ENCODE results near the gene EBF4. TPM values are rescaled to one million over a fixed set of nuclear protein-coding genes. Genes with fewer than 3 reads are reported as not detected.
A peak's percentile ranks its signal among the peaks of the same experiment; 100 is the strongest.

The EBF4 gene
- total RNA-seq (ENCODE audit: unreplicated experiment) = 5.9 TPM
- long read RNA-seq, partial matches to known transcripts = 1 of 1 reads
- long read RNA-seq, other reads (novel, unspliced or antisense) = 0 of 1 reads

DNA sequence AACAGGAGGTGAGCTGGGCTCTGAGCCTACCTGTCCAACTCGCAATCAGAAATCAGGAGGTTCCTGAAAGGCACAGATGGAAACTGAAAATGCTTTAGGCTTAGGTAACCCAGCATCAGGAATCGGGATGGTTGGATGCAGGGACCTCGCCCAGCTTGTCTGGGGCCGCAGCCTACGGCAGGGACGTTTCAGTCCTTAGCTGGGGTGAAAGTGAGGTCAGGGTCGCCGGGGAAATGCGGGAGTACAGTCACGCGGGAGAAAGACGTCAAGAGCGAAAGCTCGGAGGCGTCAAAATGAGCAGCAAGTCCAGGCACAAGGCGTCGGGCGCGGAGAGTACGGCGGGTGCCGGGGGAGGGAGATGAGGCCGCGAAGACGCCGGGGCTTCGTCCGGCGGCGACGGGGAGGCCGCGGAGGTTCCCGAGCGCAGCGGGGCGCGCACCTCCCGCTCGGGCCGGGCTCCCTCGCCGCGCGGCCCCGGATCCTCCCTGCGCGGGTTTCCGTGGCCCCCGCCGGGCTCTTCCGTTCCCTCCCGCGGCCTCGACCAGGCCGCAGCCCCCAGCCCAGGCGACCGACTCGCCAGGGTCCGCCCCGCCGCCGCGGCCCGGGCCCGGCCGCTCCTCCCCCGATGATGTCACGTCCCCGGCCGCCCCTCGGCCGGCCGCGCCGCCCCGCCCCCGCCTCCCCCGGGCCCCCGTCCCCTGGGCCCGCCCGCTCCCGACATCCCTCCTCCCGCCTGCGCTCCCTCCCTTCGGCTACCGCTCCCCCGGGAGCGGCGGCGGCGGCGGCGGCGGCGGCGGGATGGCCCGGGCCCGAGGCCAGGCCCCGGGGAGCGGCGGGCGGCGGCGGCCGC is at the start of gene EBF4:
EBF4 (plus strand) TSS at position 745 of the 850 bp plus-strand sequence. CDS start 866 bp downstream, outside the sequence.
- Mint-ChIP-seq H3K4me3 (ENCODE audit: unreplicated experiment) (peak within 1 kb of the TSS; percentile 95), H3K9me3 (ENCODE audit: unreplicated experiment) (no peaks in the 10 kb centered on the region), H3K27ac (ENCODE audit: unreplicated experiment) (peak within 1 kb of the TSS; percentile 58), H3K4me1 (ENCODE audit: unreplicated experiment) (peaks cover 23% of the 10 kb centered on the region), H3K27me3 (ENCODE audit: unreplicated experiment) (peaks cover 41% of the 10 kb centered on the region), H3K36me3 (ENCODE audit: low read depth, unreplicated experiment) (peaks cover 19% of the 10 kb centered on the region)
- no peak for TF ChIP-seq CTCF (IDR thresholded peaks at IDR 0.05; ENCODE audit: unreplicated experiment)
- DNase-seq (ENCODE audit: low spot score) = no peak

GRCh38 chr20:2643708-2644107 is 48.9 kb upstream of the EBF4 start:
- Mint-ChIP-seq H3K4me3 (ENCODE audit: unreplicated experiment) (no peak overlapping the region), H3K36me3 (ENCODE audit: low read depth, unreplicated experiment) (no peaks in the 10 kb centered on the region), H3K27ac (ENCODE audit: unreplicated experiment) (no peak overlapping the region), H3K9me3 (ENCODE audit: unreplicated experiment) (no peaks in the 10 kb centered on the region), H3K27me3 (ENCODE audit: unreplicated experiment) (peaks cover 3% of the 10 kb centered on the region), H3K4me1 (ENCODE audit: unreplicated experiment) (no peaks in the 10 kb centered on the region)
- no peak for TF ChIP-seq CTCF (IDR thresholded peaks at IDR 0.05; ENCODE audit: unreplicated experiment)
- DNase-seq (ENCODE audit: low spot score) = no peak

DNA sequence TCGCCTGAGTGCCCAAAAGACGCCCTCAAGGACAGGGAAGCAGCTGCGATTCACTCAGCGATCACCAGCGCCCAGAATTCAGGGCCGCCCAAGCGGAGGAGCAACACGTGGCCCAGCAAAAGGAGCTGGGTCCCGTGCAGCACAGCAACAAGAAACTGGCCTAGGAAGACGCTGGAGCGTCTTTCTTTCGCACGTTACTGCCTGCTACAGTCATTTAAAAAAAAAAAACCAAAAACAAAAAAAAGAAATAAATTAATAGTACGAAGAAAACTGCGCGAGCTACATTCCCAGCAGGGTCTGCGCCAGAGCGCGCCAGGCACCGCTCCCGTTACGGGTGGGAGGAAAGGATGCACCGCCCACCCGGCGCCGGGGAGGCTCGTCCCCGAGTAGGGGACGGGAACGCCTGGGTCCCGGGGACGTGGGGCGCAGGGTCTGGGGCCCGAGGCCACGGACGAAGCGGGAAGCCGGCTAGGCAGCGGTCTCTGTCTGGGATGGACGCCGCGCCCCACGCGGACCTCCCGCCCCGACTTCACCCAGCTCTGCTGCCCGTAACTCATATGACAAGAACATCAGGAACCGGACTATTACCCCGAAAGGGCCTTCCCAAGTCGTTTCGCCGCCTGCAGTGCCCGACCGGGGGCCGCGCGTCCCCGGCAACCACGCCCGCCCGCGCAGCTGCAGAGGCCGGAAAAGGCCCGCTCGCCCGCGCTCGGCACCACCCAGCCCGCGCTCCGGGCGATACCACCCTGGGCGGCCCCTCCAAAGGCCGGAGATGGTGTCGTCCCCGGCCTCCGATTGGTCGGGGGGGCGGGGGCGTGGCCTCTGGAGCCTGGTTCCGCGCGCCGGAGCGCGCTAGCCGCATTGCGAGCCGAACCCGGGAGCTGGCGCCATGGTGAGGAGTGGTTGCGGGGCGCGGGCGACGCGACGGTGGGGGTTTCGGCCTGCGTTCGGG is 40.5 kb upstream of the EBF4 start, which contains the start of gene NOP56:
NOP56 (plus strand) TSS at position 861 of the 952 bp plus-strand sequence; CDS start at position 890, 29 bp downstream.
- H3K4me1 Mint-ChIP-seq (ENCODE audit: unreplicated experiment) = peaks cover 16% of the 10 kb centered on the region
- no peaks in the 10 kb centered on the region for H3K9me3 Mint-ChIP-seq (ENCODE audit: unreplicated experiment)
- no peak within 1 kb of the TSS for H3K27ac Mint-ChIP-seq (ENCODE audit: unreplicated experiment)
- TF ChIP-seq CTCF (IDR thresholded peaks at IDR 0.05; ENCODE audit: unreplicated experiment) = no peak
- DNase-seq (ENCODE audit: low spot score) = peak; percentile 97
- peak within 1 kb of the TSS; percentile 93 for H3K4me3 Mint-ChIP-seq (ENCODE audit: unreplicated experiment)
- peaks cover 7% of the 10 kb centered on the region for H3K27me3 Mint-ChIP-seq (ENCODE audit: unreplicated experiment)
- H3K36me3 Mint-ChIP-seq (ENCODE audit: low read depth, unreplicated experiment) = peaks cover 26% of the 10 kb centered on the region

DNA sequence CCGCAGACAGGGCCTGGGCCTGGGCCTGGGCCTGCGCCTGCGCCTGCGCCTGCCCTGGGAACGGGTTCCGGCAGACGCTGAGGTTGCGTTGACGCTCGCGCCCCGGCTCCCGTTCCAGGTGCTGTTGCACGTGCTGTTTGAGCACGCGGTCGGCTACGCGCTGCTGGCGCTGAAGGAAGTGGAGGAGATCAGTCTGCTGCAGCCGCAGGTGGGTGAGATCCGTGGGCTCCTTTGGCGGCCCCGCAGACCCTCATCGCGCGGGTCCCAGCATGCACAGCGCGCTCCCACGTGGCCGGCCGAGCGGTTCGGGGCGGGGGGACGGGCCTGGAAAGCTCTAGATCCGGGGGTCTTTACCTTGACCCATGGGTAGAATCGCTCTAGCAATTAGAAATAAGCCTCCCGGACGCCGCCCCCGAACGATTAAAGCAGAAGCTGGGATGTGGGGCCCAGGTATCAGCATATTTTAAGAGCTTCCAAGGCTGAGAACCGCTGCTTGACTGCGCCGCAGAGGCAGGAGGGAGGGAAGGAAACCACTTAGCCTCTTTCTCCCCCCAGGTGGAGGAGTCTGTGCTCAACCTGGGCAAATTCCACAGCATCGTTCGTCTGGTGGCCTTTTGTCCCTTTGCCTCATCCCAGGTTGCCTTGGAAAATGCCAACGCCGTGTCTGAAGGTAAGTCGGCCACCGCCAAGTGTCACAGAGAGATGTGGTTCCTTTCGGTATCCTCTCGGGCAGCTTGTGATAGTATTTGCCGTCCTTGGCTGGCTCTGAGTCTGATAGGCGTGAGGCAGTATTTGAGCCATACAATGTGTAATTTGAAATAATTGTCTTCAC is 39.6 kb upstream of the EBF4 start:
- peaks cover 5% of the 10 kb centered on the region for H3K27me3 Mint-ChIP-seq (ENCODE audit: unreplicated experiment)
- TF ChIP-seq CTCF (IDR thresholded peaks at IDR 0.05; ENCODE audit: unreplicated experiment) = no peak
- peaks cover 18% of the 10 kb centered on the region for H3K4me1 Mint-ChIP-seq (ENCODE audit: unreplicated experiment)
- H3K4me3 Mint-ChIP-seq (ENCODE audit: unreplicated experiment) = peak overlapping the region; percentile 93
- peak; percentile 48 for DNase-seq (ENCODE audit: low spot score)
- no peak overlapping the region for H3K27ac Mint-ChIP-seq (ENCODE audit: unreplicated experiment)
- no peaks in the 10 kb centered on the region for H3K9me3 Mint-ChIP-seq (ENCODE audit: unreplicated experiment)
- H3K36me3 Mint-ChIP-seq (ENCODE audit: low read depth, unreplicated experiment) = peaks cover 35% of the 10 kb centered on the region

Measured in endothelial cell (in vitro differentiated cells).